ENCODE results near the gene SYT3. TPM values are rescaled to one million over a fixed set of nuclear protein-coding genes. Genes with fewer than 3 reads are reported as not detected.

Gene SYT3
- polyA plus RNA-seq, 1 donor from 2014 or later, result 14.8 TPM

GRCh38 chr19:50657712-50658440 is 18.2 kb upstream of the SYT3 start:
- Histone ChIP-seq H3F3A (ENCODE audit: insufficient read depth, low read length, poor library complexity, severe bottlenecking) (peaks cover 4% of the 10 kb centered on the region), H3K9me2 (ENCODE audit: insufficient read depth, low read length) (no peaks in the 10 kb centered on the region), H3K4me3 (ENCODE audit: low read length) (peak overlapping the region; percentile 76), H3K27me3 (ENCODE audit: insufficient read depth, low read depth, low read length) (no peaks in the 10 kb centered on the region), H3K27ac (ENCODE audit: low read length) (peak overlapping the region; percentile 92), H3K4me2 (ENCODE audit: low read length) (peak overlapping the region; percentile 87), H2AFZ (ENCODE audit: low read depth, low read length) (peak overlapping the region; percentile 23), H4K20me1 (ENCODE audit: insufficient read depth) (no peaks in the 10 kb centered on the region), H3K9ac (ENCODE audit: low read length) (peak overlapping the region; percentile 88), H3K79me2 (replicated peaks; ENCODE audit: insufficient read depth, low read length) (no peaks in the 10 kb centered on the region), H3K36me3 (ENCODE audit: insufficient read depth, low read length) (no peaks in the 10 kb centered on the region), H3K9me3 (ENCODE audit: low read length) (no peaks in the 10 kb centered on the region)
- TF ChIP-seq TAF1 (IDR thresholded peaks at IDR 0.05; ENCODE audit: low read depth) (peak; percentile 68), POLR2AphosphoS5 (IDR thresholded peaks at IDR 0.05) (peak; percentile 87), SMC3 (conservative IDR thresholded peaks at IDR 0.05; ENCODE audit: poor library complexity) (peak; percentile 45), CTCF (IDR thresholded peaks at IDR 0.05; ENCODE audit: poor library complexity, severe bottlenecking) (no peak), REST (IDR thresholded peaks at IDR 0.05; ENCODE audit: borderline replicate concordance) (no peak)

GRCh38 chr19:50657222-50657669 is 17.6 kb upstream of the SYT3 start:
- Histone ChIP-seq H3K27ac (ENCODE audit: low read length) (peak overlapping the region; percentile 87), H3K4me2 (ENCODE audit: low read length) (peak overlapping the region; percentile 87), H2AFZ (ENCODE audit: low read depth, low read length) (no peak overlapping the region), H3K9ac (ENCODE audit: low read length) (peak overlapping the region; percentile 73), H3K27me3 (ENCODE audit: insufficient read depth, low read depth, low read length) (no peaks in the 10 kb centered on the region), H4K20me1 (ENCODE audit: insufficient read depth) (no peaks in the 10 kb centered on the region), H3F3A (ENCODE audit: insufficient read depth, low read length, poor library complexity, severe bottlenecking) (peaks cover 4% of the 10 kb centered on the region), H3K4me3 (ENCODE audit: low read length) (peak overlapping the region; percentile 76), H3K36me3 (ENCODE audit: insufficient read depth, low read length) (no peaks in the 10 kb centered on the region), H3K79me2 (replicated peaks; ENCODE audit: insufficient read depth, low read length) (no peaks in the 10 kb centered on the region), H3K9me2 (ENCODE audit: insufficient read depth, low read length) (no peaks in the 10 kb centered on the region), H3K9me3 (ENCODE audit: low read length) (no peaks in the 10 kb centered on the region)
- TF ChIP-seq TAF1 (IDR thresholded peaks at IDR 0.05; ENCODE audit: low read depth), result no peak
- no peak for TF ChIP-seq CTCF (IDR thresholded peaks at IDR 0.05; ENCODE audit: poor library complexity, severe bottlenecking)
- TF ChIP-seq EP300 (conservative IDR thresholded peaks at IDR 0.05; ENCODE audit: poor library complexity, severe bottlenecking), result no peak
- no peak for TF ChIP-seq RAD21 (conservative IDR thresholded peaks at IDR 0.05)
- TF ChIP-seq POLR2AphosphoS5 (IDR thresholded peaks at IDR 0.05), result peak; percentile 6
- TF ChIP-seq SMC3 (conservative IDR thresholded peaks at IDR 0.05; ENCODE audit: poor library complexity), result no peak
